H7 (cell line): Measurements from ENCODE around the gene PMS2. TPM values are rescaled to one million over a fixed set of nuclear protein-coding genes. Genes with fewer than 3 reads are reported as not detected.
"Not testable (repeated sequence)": the region's sequence is repeated elsewhere in the genome, so short reads cannot be mapped to it uniquely, and the experiment has no call there.

Experiments used
- DNase-seq: peaks from one replicate; pipeline ENCODE4 v3.0.0; 2012
- H3K27me3 ChIP-seq: 2 replicates; pipeline ENCODE4 v1.6.0; 2011; ENCODE audit warnings: mild to moderate bottlenecking, low read length; ENCODE audit not compliant: control insufficient read depth, insufficient read depth
- H3K36me3 ChIP-seq: replicated peaks from 2 replicates; pipeline ENCODE4 v1.5.1; 2011; ENCODE audit warnings: low read length; ENCODE audit not compliant: control insufficient read depth, insufficient read depth
- H3K4me3 ChIP-seq: 2 replicates; pipeline ENCODE4 v1.5.1; 2011; ENCODE audit warnings: low read depth, mild to moderate bottlenecking, control low read depth, low read length, moderate library complexity; ENCODE audit not compliant: insufficient read depth
- total RNA-seq: library from RNA; depleted of rRNA; stranded (reverse); fragments of >200 nt; shearing (Covaris generic); gene quantifications from 2 replicates; pipeline ENCODE4 v1.2.3, GENCODE V29; 2014

PMS2 gene
- total RNA-seq, 1 experiment from 2014 or later, result 18.5 TPM

DNA sequence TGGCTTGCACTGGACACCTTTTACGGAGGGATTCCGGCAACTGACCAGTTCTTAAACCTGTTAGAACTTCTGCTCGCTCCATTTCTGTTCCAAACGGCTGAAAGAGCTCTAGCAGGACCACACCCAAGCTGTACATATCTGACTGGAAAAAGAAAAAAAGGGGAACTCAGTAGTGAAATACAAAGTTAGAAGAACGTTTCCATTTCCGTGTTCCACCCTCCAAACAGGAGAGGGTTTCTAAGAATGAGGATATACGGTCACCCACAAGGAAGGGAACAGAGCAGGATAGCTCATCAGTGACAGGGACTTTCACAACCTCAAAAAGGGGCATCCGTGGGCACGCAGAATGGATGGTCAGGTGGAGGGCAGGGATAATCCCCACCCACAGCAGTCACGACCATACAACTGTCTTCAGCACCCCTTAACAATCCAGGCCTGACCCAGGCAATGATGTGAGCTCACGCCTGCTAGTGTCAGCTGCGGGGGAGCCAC lies 18.0 kb upstream of the PMS2 start:
- Histone ChIP-seq H3K36me3 (peaks cover 47% of the 10 kb centered on the region), H3K27me3 (no peaks in the 10 kb centered on the region), H3K4me3 (no peak overlapping the region)
- DNase-seq, result no peak

- H3K27me3 ChIP-seq, result no peaks in the 10 kb centered on the region
- peaks cover 51% of the 10 kb centered on the region for H3K36me3 ChIP-seq
- H3K4me3 ChIP-seq, result no peak overlapping the region
- DNase-seq, result peak; percentile 88
Measured at GRCh38 chr7:6026011-6026819, 17.4 kb upstream of the PMS2 start.

GRCh38 chr7:6023974-6024435 lies 15.2 kb upstream of the PMS2 start:
- H3K36me3 ChIP-seq, result peaks cover 50% of the 10 kb centered on the region
- no peaks in the 10 kb centered on the region for H3K27me3 ChIP-seq
- no peak overlapping the region for H3K4me3 ChIP-seq
- no peak for DNase-seq

- Histone ChIP-seq H3K27me3 (no peaks in the 10 kb centered on the region), H3K36me3 (peaks cover 44% of the 10 kb centered on the region), H3K4me3 (no peak overlapping the region)
- no peak for DNase-seq
Measured at GRCh38 chr7:6022707-6023106, 13.9 kb upstream of the PMS2 start.

DNA sequence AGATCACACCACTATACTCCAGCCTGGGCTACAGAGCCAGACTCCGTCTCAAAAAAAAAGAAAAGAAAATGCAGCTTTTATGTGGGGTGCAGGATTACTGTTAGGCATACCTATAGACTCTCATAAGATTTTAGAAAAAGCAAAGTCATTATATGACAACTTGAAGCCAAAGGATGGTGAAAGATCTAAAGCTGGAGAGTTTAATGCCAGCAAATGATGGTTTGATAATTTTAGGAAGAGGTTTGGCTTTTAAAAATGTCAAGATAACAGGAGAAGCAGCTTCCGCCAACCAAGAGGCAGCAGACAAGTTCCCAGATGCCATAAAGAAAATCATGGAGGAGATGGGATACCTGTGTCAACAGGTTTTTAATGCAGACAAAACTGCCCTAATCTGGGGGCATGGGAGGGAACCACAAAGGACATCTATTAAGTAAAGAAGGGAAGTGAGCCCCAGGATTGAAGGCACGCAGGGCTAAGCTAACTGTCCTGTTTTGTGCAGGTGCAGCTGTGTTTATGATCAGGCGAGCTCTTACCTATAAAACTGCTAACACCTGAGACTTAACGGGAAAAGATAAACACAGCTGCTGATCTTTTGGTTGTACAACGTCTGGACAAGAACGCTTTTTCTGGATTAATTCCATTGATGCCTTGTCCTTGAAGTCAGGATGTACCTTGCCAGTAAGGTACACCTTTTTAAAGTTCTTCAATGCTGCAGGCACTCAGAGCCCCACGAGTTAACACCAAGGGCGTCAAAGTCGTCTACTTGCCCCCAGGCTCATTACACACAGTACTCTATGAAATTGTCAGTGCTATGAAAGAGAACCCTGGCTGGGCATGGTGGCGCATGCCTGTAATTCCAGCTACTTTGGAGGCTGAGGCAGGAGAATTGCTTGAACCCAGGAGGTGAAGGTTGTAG lies 11.8 kb upstream of the PMS2 start:
- no peak for DNase-seq
- Histone ChIP-seq H3K36me3 (peaks cover 49% of the 10 kb centered on the region), H3K27me3 (no peaks in the 10 kb centered on the region), H3K4me3 (no peak overlapping the region)

GRCh38 chr7:6016653-6016966 lies 7.8 kb upstream of the PMS2 start:
- no peaks in the 10 kb centered on the region for H3K27me3 ChIP-seq
- peaks cover 29% of the 10 kb centered on the region for H3K36me3 ChIP-seq
- no peak for DNase-seq
- no peak overlapping the region for H3K4me3 ChIP-seq

DNA sequence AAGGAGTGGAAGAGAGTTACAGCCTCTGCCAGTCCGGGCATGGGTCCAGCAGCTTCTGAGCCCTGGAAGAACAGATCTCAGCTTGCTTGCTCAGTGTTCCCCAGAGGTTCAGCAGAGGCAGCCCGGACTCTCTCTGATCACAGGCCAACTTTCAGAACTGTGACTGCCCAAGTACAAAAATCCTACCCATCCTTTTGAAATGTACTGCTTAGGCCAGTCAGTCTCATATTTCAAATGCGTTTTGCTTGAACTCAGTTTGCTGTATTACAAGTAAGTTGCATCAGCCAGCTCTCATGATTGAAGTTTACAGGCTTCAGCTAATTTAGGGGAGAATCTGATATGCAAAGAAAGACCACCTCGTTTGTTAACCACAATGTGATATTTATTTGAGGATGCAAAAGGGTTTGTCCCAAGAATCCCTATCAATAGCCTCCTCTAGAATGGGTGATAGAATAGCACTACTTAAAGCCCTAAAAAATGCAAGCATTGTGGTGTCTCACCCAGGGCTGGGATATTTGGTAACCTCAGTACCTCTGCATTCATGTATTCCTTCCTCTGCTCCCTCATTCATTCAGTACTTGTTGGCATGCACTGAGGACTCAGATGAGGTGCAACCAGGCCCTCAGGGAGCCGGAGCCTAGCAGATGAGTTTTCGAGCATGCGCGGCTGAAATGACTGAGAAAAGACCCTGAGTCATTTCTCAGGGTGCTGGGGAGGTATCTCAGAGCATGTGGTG lies 7.2 kb upstream of the PMS2 start:
- Histone ChIP-seq H3K27me3 (no peaks in the 10 kb centered on the region), H3K36me3 (peaks cover 26% of the 10 kb centered on the region), H3K4me3 (no peak overlapping the region)
- no peak for DNase-seq

DNA sequence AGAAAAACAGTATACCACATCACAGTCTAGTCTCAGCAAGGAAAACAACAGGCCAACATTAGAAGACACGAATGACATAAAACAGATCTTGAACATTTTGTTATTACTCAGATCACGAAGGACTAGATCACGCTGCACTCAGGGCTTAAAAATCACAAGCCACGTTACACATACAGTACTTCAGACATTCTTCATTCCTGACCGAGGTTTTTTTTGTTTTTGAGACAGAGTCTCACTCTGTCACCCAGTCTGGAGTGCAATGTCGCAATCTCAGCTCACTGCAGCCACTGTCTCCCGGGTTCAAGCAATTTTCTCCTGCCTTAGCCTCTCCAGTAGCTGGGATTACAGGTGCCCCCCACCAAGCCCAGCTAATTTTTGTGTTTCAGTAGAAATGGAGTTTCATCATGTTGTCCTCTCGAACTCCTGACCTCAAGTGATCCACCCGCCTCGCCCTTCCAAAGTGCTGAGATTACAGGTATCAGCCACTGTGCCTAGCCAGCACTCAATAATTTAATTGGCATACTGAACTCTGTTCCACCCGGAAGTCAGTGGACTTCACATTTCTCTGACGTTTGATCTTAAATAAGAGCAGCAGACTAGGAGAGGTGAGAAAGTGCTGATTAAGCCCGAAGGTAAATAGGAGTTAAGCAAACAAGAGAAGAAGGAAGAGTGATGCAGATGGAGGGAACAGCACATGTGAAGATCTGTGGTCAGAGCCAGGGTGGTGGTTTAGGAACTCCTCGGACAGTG lies 3.7 kb upstream of the PMS2 start:
- no peak overlapping the region for H3K4me3 ChIP-seq
- no peaks in the 10 kb centered on the region for H3K27me3 ChIP-seq
- DNase-seq, result no peak
- H3K36me3 ChIP-seq, result peaks cover 20% of the 10 kb centered on the region

- no peak overlapping the region for H3K4me3 ChIP-seq
- H3K36me3 ChIP-seq, result peaks cover 15% of the 10 kb centered on the region
- DNase-seq, result no peak
- no peaks in the 10 kb centered on the region for H3K27me3 ChIP-seq
Measured at GRCh38 chr7:6011541-6011940, 2.7 kb upstream of the PMS2 start.

DNA sequence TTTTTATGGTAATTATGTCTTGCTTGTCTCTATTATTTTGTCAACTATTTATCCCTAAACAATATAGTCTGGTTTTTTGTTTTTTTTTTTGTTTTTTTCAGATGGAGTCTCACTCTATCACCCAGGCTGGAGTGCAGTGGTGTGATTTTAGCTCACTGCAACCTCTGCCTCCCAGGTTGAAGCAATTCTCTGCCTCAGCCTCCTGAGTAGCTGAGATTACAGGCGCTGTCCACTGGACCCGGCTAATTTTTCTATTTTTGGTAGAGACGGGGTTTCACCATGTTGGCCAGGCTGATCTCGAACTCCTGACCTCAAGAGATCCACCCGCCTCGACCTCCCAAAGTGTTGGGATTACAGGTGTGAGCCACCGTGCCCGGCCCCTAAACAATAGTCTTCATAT lies 1.5 kb upstream of the PMS2 start:
- DNase-seq, H3K36me3 ChIP-seq, H3K27me3 ChIP-seq, H3K4me3 ChIP-seq: not testable (repeated sequence)

DNA sequence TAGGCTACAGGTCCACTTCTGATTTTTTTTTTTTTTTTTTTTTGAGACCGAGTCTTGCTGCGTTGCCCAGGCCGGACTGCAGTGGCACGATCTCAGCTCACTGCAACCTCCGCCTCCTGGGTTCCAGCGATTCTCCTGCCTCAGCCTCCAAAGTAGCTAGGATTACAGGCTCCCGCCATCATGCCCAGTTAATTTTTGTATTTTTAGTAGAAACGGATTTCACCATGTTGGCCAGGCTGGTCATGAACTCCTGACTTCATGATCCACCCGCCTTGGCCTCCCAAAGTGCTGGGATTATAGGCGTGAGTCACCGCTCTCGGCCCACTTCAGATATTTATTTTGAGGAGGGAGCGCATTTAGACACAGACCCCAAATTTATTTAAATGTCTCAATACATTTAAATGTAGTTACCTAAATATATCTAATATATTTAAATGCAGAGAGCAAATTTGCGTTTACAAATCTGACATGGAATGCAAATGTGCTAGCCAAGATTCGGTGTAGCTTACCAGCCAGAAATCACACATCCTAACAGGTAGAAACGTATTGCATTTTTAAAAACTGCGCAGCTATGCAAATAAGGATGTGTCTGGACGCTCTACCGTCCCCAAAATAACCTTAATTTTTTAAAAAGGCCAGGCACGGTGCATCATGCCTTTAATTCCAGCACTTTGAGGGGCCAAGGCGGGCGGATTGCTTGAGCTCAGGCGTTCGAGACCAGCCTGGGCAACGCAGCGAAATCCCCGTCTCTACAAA lies 836 bp downstream of the PMS2 start:
- peak overlapping the region; percentile 87 for H3K4me3 ChIP-seq
- not testable (repeated sequence) for DNase-seq, H3K36me3 ChIP-seq, H3K27me3 ChIP-seq

- peaks cover 2% of the 10 kb centered on the region for H3K36me3 ChIP-seq
- no peaks in the 10 kb centered on the region for H3K27me3 ChIP-seq
- H3K4me3 ChIP-seq, result no peak overlapping the region
- no peak for DNase-seq
Measured at GRCh38 chr7:6007386-6007785, 1.5 kb downstream of the PMS2 start.

- Histone ChIP-seq H3K36me3 (peaks cover 6% of the 10 kb centered on the region), H3K27me3 (no peaks in the 10 kb centered on the region), H3K4me3 (no peak overlapping the region)
- DNase-seq, result peak; percentile 41
Measured at GRCh38 chr7:5997210-5997808, 11.5 kb downstream of the PMS2 start.
